Spleen (tissue), 11 donors: ENCODE results near the gene ITPR1. TPM values are rescaled to one million over a fixed set of nuclear protein-coding genes. Genes with fewer than 3 reads are reported as not detected.

Experiments
- DNase-seq: peaks from one replicate; pipeline ENCODE4 v3.0.0-alpha.2; 2020
- H3K27ac ChIP-seq, 8 donors: fragments of 200-600 bp; sonication (generic) in 7 of 8; 1 replicate in 4 of 8; 2 replicates in 4 of 8; pipeline versions ENCODE4 v1.5.0 to v1.8.0; 2016 to 2021; ENCODE audit warnings: inconsistent platforms in 4 of 8, mild to moderate bottlenecking in 4 of 8, moderate library complexity in 1 of 8
- H3K27me3 ChIP-seq, 7 donors: fragments of 200-600 bp; sonication (generic) in 6 of 7; replicated peaks in 1 of 7; 1 replicate in 4 of 7; 2 replicates in 3 of 7; pipeline versions ENCODE4 v1.5.0 to v1.8.0; 2016 to 2021; ENCODE audit warnings: inconsistent platforms in 3 of 7, mild to moderate bottlenecking in 1 of 7
- H3K36me3 ChIP-seq, 6 donors: fragments of 200-600 bp; sonication (generic) in 5 of 6; 1 replicate in 4 of 6; 2 replicates in 2 of 6; pipeline versions ENCODE4 v1.5.0 to v1.8.0; 2016 to 2021; ENCODE audit warnings: inconsistent platforms in 2 of 6
- H3K4me1 ChIP-seq, 6 donors: fragments of 200-600 bp; sonication (generic) in 5 of 6; 1 replicate in 3 of 6; 2 replicates in 3 of 6; pipeline versions ENCODE4 v1.5.0 to v1.8.0; 2016 to 2021; ENCODE audit warnings: inconsistent platforms in 3 of 6
- H3K4me3 ChIP-seq, 8 donors: fragments of 200-600 bp; sonication (generic) in 7 of 8; 1 replicate in 4 of 8; 2 replicates in 4 of 8; pipeline versions ENCODE4 v1.5.0 to v1.8.0; 2016 to 2021; ENCODE audit warnings: inconsistent platforms in 4 of 8, mild to moderate bottlenecking in 4 of 8, moderate library complexity in 2 of 8
- H3K9me3 ChIP-seq, 8 donors: fragments of 200-600 bp; sonication (generic) in 7 of 8; 1 replicate in 4 of 8; 2 replicates in 4 of 8; pipeline versions ENCODE4 v1.5.0 to v1.8.0; 2016 to 2021; ENCODE audit warnings: inconsistent platforms in 4 of 8
- CTCF ChIP-seq, 11 experiments: fragments of 200-600 bp in 7 of 11; fragments of 450-650 bp in 4 of 11; sonication (generic) in 4 of 11; IDR thresholded peaks in 8 of 11; conservative IDR thresholded peaks in 3 of 11; 1 replicate in 7 of 11; 2 replicates in 4 of 11; pipeline versions ENCODE4 v1.4.0 to v1.8.0; 2016 to 2021; ENCODE audit warnings: antibody characterized with exemption in 11 of 11, inconsistent platforms in 4 of 11, mild to moderate bottlenecking in 1 of 11
- POLR2A ChIP-seq, 3 donors: fragments of 450-650 bp; IDR thresholded peaks; one replicate each; pipeline ENCODE4 v1.5.1; 2017; ENCODE audit warnings: antibody characterized with exemption in 3 of 3, mild to moderate bottlenecking in 1 of 3
- POLR2AphosphoS5 ChIP-seq, 3 donors: sonication (generic); formaldehyde crosslinking; IDR thresholded peaks; one replicate each; pipeline ENCODE4 v1.5.1; 2017; ENCODE audit warnings: antibody characterized with exemption in 3 of 3
- WGBS, 5 donors: extraction: QIAGEN DNeasy Blood & Tissue Kit in 3 of 5; methylation state at CpG; one replicate each; pipeline versions ENCODE4 v1.1.5 to v1.1.7; 2013 to 2018; 5-methylcytosine and 5-hydroxymethylcytosine counted together
- intact Hi-C: fragments of 100-400 bp; cut with DNase I; formaldehyde crosslinking; loops from one replicate; pipeline ENCODE4 v1.15.0; 2023; ENCODE audit warnings: low total_unique reads
- polyA plus RNA-seq, 3 donors: library from polyadenylated mRNA; stranded (reverse); fragments of 200-250 nt; gene quantifications; one replicate each; pipeline ENCODE4 v1.2.1, GENCODE V29; 2013
- total RNA-seq, 7 donors: library from RNA; depleted of rRNA in 3 of 7; stranded (reverse); fragments of >200 nt in 3 of 7; fragmentation: NEBNext Ultra II Directional in 4 of 7; extraction: Animal tissue kit (Norgen Biotek cat#: 25700) in 4 of 7; gene quantifications; one replicate each; pipeline versions ENCODE4 v1.1.0 to v1.2.1, GENCODE V29; 2016 to 2021
- donor health status: healthy with polysubstance abuse.
- donor health status: DM: no; HTN: no; CAD: no; lungs with moderate emphysema.
- donor health status: DM: no; HTN: no; CAD: no.
- donor health status: Bipolar disorder and iron deficiency.
- donor health status: healthy.
- donor health status: DM: no; HTN: no; CAD: no.
- donor health status: DM: yes; HTN: yes; CAD: no.

ITPR1 gene
- total and polyA plus RNA-seq, 10 donors: 17.5 to 194 (median 129) TPM

- Histone ChIP-seq H3K4me3 (no peak overlapping the region), H3K27me3 (no peaks in the 10 kb centered on the region), H3K27ac (peak overlapping the region in 1 of 8 donors; percentile 92), H3K9me3 (no peaks in the 10 kb centered on the region), H3K4me1 (peaks cover 0 to 37% (median 10%) of the 10 kb centered on the region in 6 donors), H3K36me3 (no peaks in the 10 kb centered on the region)
- 86 to 95% (median 88%) methylated on average over 2 of the region's 2 CpGs for WGBS, 5 donors
- no peak for TF ChIP-seq POLR2AphosphoS5 (IDR thresholded peaks at IDR 0.05)
- no peak for TF ChIP-seq POLR2A (IDR thresholded peaks at IDR 0.05)
- no peak for TF ChIP-seq CTCF (IDR thresholded peaks at IDR 0.05 in 8 of 11, conservative IDR thresholded peaks at IDR 0.05 in 3 of 11)
- intact Hi-C loops: no loop called here
- DNase-seq: no peak
These were observed 20.4 kb upstream of the ITPR1 start for GRCh38 chr3:4472766-4473165.

DNA sequence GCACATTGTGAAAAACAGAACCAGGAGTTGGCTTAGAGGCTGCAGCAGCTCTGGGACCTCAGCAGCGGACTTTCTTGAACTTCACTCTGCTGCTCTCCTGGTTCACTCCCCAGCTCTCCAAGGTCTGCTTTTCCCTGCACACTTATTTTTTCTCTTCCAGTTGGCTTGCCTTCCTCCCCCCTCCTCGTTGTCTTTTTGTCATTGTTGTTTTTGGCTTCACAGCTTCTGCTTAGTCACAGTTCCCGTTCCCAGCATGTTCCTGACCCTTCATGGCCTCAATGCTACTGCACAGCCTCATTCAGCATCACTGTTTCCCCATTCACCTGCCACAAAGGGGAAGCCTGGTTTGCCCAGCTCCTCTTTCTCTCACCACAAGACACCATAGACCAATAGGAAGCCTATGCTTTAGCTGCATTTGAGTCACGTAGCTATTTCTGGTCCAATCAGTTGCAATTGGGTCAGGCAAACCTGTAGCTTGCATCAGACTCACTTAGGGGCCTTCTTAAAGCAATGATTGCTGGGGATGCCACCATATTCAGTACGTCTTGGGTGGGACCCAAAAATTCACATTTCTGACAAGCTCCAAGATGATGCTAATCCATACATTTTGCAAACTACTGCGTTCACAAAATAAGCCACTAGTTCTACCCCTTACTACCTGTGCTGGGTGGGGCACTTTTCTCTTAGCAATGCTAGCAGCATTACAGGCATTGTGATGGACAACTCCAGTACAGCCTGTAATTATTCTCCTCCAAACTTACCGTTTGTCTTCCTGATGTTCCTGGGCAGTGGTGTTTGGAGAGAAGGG, 18.3 kb upstream of the ITPR1 start:
- no peak for DNase-seq
- Histone ChIP-seq H3K27ac (peak overlapping the region in 7 of 8 donors; percentile 74 to 92 (median 80)), H3K27me3 (no peaks in the 10 kb centered on the region), H3K4me1 (peaks cover 0 to 50% (median 13%) of the 10 kb centered on the region in 6 donors), H3K9me3 (no peaks in the 10 kb centered on the region), H3K36me3 (no peaks in the 10 kb centered on the region), H3K4me3 (peak overlapping the region in 1 of 8 donors; percentile 57)
- intact Hi-C loops: no loop called here
- 42 to 52% (median 47%) methylated on average over 7 of the region's 7 CpGs for WGBS, 5 donors
- TF ChIP-seq POLR2AphosphoS5 (IDR thresholded peaks at IDR 0.05) (peak in 2 of 3 donors; percentile 10 to 83), CTCF (IDR thresholded peaks at IDR 0.05 in 8 of 11, conservative IDR thresholded peaks at IDR 0.05 in 3 of 11) (no peak), POLR2A (IDR thresholded peaks at IDR 0.05) (no peak)

- Histone ChIP-seq H3K4me3 (peak overlapping the region in 1 of 8 donors; percentile 57), H3K27me3 (no peaks in the 10 kb centered on the region), H3K27ac (peak overlapping the region in 7 of 8 donors; percentile 72 to 92 (median 79)), H3K4me1 (peaks cover 0 to 50% (median 13%) of the 10 kb centered on the region in 6 donors), H3K36me3 (no peaks in the 10 kb centered on the region), H3K9me3 (no peaks in the 10 kb centered on the region)
- TF ChIP-seq POLR2AphosphoS5 (IDR thresholded peaks at IDR 0.05) (no peak), POLR2A (IDR thresholded peaks at IDR 0.05) (no peak), CTCF (IDR thresholded peaks at IDR 0.05 in 8 of 11, conservative IDR thresholded peaks at IDR 0.05 in 3 of 11) (no peak)
- no peak for DNase-seq
- intact Hi-C loops: no loop called here
These were observed 17.3 kb upstream of the ITPR1 start for GRCh38 chr3:4475804-4476203.

- no peaks in the 10 kb centered on the region for H3K27me3 ChIP-seq
- intact Hi-C loops: no loop called here
These were observed 16.7 kb upstream of the ITPR1 start for GRCh38 chr3:4476496-4476895.

More at GRCh38 chr3:4476496-4476895, 16.7 kb upstream of the ITPR1 start:
- 32 to 67% (median 39%) methylated on average over 1 of the region's 1 CpG for WGBS, 5 donors
- no peak overlapping the region for H3K4me3 ChIP-seq
- no peak for TF ChIP-seq POLR2AphosphoS5 (IDR thresholded peaks at IDR 0.05)
- no peak for TF ChIP-seq POLR2A (IDR thresholded peaks at IDR 0.05)
- TF ChIP-seq CTCF (IDR thresholded peaks at IDR 0.05 in 8 of 11, conservative IDR thresholded peaks at IDR 0.05 in 3 of 11): no peak
- peaks cover 0 to 50% (median 13%) of the 10 kb centered on the region in 6 donors for H3K4me1 ChIP-seq
- H3K9me3 ChIP-seq: no peaks in the 10 kb centered on the region
- no peak for DNase-seq
- no peaks in the 10 kb centered on the region for H3K36me3 ChIP-seq
- peak overlapping the region in 3 of 8 donors; percentile 79 to 92 (median 89) for H3K27ac ChIP-seq
